GM12878 (cell line): Measurements from ENCODE around the gene GBGT1. TPM values are rescaled to one million over a fixed set of nuclear protein-coding genes. Genes with fewer than 3 reads are reported as not detected.
A peak's percentile ranks its signal among the peaks of the same experiment; 100 is the strongest.

Experiments
- ATAC-seq: fragments of 200-7000 bp; cut with Tn5 transposase; 3 replicates; pipeline ENCODE4 v1.9.1; 2020; ENCODE audit warnings: mild to moderate bottlenecking, moderate library complexity
- BruUV-seq: library from RNA; stranded (reverse); fragments of 400-500 nt; replicated peaks from 2 replicates; lab custom pipeline; 2021; lab: Mats Ljungman, UMichigan
- CTCF ChIA-PET: fragments of 300-600 bp; sonication (Branson Sonifier 250); formaldehyde crosslinking; extraction: SDS; loops from one replicate; lab custom pipeline; 2021; ENCODE audit warnings: inconsistent platforms; lab: Yijun Ruan, JAX
- POLR2A ChIA-PET: fragments of 350-600 bp; formaldehyde crosslinking; extraction: SDS; loops from one replicate; lab custom pipeline; 2021; ENCODE audit warnings: inconsistent platforms; lab: Charles Lee
- RAD21 ChIA-PET: fragments of 300-600 bp; sonication (Branson Sonifier 250); formaldehyde crosslinking; loops from one replicate; lab custom pipeline; 2023; ENCODE audit warnings: antibody characterized with exemption; ENCODE audit not compliant: unreplicated experiment; lab: Charles Lee
- SMC1A ChIA-PET: fragments of 300-600 bp; sonication (Branson Sonifier 250); formaldehyde crosslinking; loops from one replicate; lab custom pipeline; 2023; ENCODE audit not compliant: unreplicated experiment, uncharacterized antibody; lab: Charles Lee
- DNase-seq: peaks from one replicate; pipeline ENCODE4 v3.0.0-alpha.2; 2011; ENCODE audit warnings: low read depth, low spot score
- FAIRE-seq: peaks from 3 replicates; lab custom pipeline; 2011; peaks lifted over from hg19 to GRCh38; lab: Jason Lieb, UNC
- H2AFZ ChIP-seq: 2 replicates; pipeline ENCODE4 v1.6.0; 2011; ENCODE audit warnings: low read depth, low read length, control low read depth; ENCODE audit not compliant: control insufficient read depth
- H3K27ac ChIP-seq: 2 replicates; pipeline ENCODE4 v1.5.1; 2011; ENCODE audit warnings: control low read depth; ENCODE audit not compliant: control insufficient read depth, insufficient read depth
- H3K27me3 ChIP-seq, 2 experiments: replicated peaks in 1 of 2; 2 replicates each; pipeline versions ENCODE4 v1.6.0 to v1.6.1; 2011; ENCODE audit warnings: low read length in 1 of 2; ENCODE audit not compliant: control insufficient read depth in 2 of 2, insufficient read depth in 2 of 2
- H3K36me3 ChIP-seq, 2 experiments: 2 replicates each; pipeline ENCODE4 v1.5.1; 2011; ENCODE audit warnings: low read length in 1 of 2; ENCODE audit not compliant: control insufficient read depth in 2 of 2, insufficient read depth in 2 of 2
- H3K4me1 ChIP-seq: 2 replicates; pipeline ENCODE4 v1.6.1; 2011; ENCODE audit warnings: mild to moderate bottlenecking, low read length, moderate library complexity, mixed read lengths; ENCODE audit not compliant: control insufficient read depth, insufficient read depth
- H3K4me2 ChIP-seq: 2 replicates; pipeline ENCODE4 v1.6.0; 2011; ENCODE audit warnings: control low read depth; ENCODE audit not compliant: control insufficient read depth, insufficient read depth
- H3K4me3 ChIP-seq: fragments of 200-600 bp; sonication (generic); 2 replicates; pipeline ENCODE4 v1.5.1; 2016
- H3K79me2 ChIP-seq: 2 replicates; pipeline ENCODE4 v1.6.0; 2011; ENCODE audit warnings: low read length; ENCODE audit not compliant: control insufficient read depth, insufficient read depth
- H3K9ac ChIP-seq: 2 replicates; pipeline ENCODE4 v1.8.0; 2011; ENCODE audit warnings: low read length, control low read depth, mixed read lengths; ENCODE audit not compliant: control insufficient read depth, insufficient read depth
- H3K9me3 ChIP-seq: replicated peaks from 3 replicates; pipeline ENCODE4 v1.5.1; 2011; ENCODE audit warnings: mild to moderate bottlenecking, low read length; ENCODE audit not compliant: control insufficient read depth, insufficient read depth
- H4K20me1 ChIP-seq: 2 replicates; pipeline ENCODE4 v1.6.0; 2011; ENCODE audit not compliant: control insufficient read depth, insufficient read depth
- BACH1 ChIP-seq: fragments of 450-650 bp; IDR thresholded peaks from 2 replicates; pipeline ENCODE4 v1.6.1; 2017; ENCODE audit warnings: mild to moderate bottlenecking, borderline replicate concordance
- HDGF ChIP-seq: fragments of 450-650 bp; IDR thresholded peaks from 2 replicates; pipeline ENCODE4 v1.6.1; 2016; ENCODE audit warnings: antibody characterized with exemption
- WGBS: methylation state at CpG from one replicate; pipeline ENCODE4 v1.1.6; 2016; ENCODE audit warnings: low lambda C conversion rate; ENCODE audit not compliant: insufficient replicate concordance, insufficient coverage; ENCODE audit errors: missing lambda C conversion rate; 5-methylcytosine and 5-hydroxymethylcytosine counted together
- in situ Hi-C: fragments of 300-500 bp; cut with MboI; formaldehyde crosslinking; loops from 9 replicates; pipeline ENCODE4 v1.14.3; 2018; ENCODE audit warnings: mixed read lengths
- intact Hi-C: fragments of 100-400 bp; cut with micrococcal nuclease; formaldehyde crosslinking; loops from one replicate; pipeline ENCODE4 v1.14.2; 2022; ENCODE audit not compliant: unreplicated experiment
- polyA plus RNA-seq, 11 experiments: library from polyadenylated mRNA; depleted of rRNA in 4 of 11; unstranded in 6 of 11; stranded (reverse) in 5 of 11; fragments of >200 nt; fragmentation: Nextera tagmentation in 4 of 11; fragmentation: Illumina TruSeq in 1 of 11; extraction: Ambion mirVana in 4 of 11; extraction: Trizol in 1 of 11; gene quantifications; 1 replicate in 1 of 11; 2 replicates in 10 of 11; pipeline versions ENCODE4 v1.2.1 to v1.2.3, GENCODE V29; 2011 to 2016; ENCODE audit warnings: inconsistent platforms in 2 of 11, missing spikeins in 2 of 11, low read depth in 1 of 11
- total RNA-seq, 4 experiments: library from RNA; depleted of rRNA in 3 of 4; stranded (reverse); fragments of >200 nt in 3 of 4; fragmentation: Illumina TruSeq in 1 of 4; extraction: Trizol in 1 of 4; gene quantifications; 2 replicates each; pipeline versions ENCODE4 v1.2.1 to v1.2.3, GENCODE V29; 2013 to 2021
- TF ChIP-seq, protein P1 (sequence below): fragments of 150-350 bp; IDR thresholded peaks from 2 replicates; pipeline ENCODE4 v1.6.1; 2016; ENCODE audit warnings: low read depth, low read length

The GBGT1 gene
- total and polyA plus RNA-seq, 10 of the 15 experiments (the other 5 are each of a cell fraction or from before 2014, with no cell fraction given) = 0.08 to 1.9 (median 0.49) TPM

DNA sequence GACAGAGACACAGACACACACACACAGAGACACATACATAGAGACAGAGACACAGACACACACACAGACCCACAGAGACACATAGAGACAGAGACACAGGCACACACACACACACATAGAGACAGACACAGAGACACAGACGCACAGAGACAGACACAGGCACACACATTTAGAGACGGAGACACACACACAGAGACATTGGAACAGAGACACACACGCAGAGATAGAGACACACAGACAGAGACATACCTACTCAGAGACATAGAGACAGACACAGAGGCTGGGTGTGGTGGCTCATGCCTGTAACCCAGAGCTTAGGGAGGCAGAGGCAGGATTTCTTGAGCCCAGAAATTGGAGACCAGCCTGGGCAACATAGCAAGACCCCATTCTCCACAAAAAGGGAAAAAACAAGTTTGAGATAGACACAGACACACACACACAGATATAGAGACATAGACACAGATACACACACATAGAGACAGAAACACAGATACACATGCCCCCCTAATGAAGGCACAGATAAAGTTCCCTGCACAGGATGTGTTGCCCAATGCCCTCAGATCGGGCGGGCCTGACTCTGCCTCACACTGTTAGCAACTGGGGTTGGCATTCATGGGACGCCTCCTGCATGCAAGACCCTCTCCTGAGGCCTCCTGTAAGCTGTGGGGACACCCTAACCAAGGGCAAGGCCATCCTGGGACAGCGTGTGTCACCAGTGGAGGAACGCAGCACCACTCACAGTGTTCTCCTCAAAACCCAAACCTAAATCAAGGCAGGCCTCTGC is 39.4 kb downstream of the GBGT1 start:
- Histone ChIP-seq H3K27me3 (no peaks in the 10 kb centered on the region), H3K9ac (no peak overlapping the region), H3K9me3 (no peaks in the 10 kb centered on the region), H2AFZ (no peak overlapping the region), H4K20me1 (no peaks in the 10 kb centered on the region; the same call in 1 of the 2 replicates), H3K4me1 (peaks cover 43% of the 10 kb centered on the region), H3K27ac (no peak overlapping the region), H3K4me2 (no peak overlapping the region), H3K79me2 (peaks cover 34% of the 10 kb centered on the region), H3K36me3 (no peaks in the 10 kb centered on the region; a peak in 3 of 4 replicates), H3K4me3 (no peak overlapping the region)
- no peak for TF ChIP-seq BACH1
- TF ChIP-seq, protein P1, sequence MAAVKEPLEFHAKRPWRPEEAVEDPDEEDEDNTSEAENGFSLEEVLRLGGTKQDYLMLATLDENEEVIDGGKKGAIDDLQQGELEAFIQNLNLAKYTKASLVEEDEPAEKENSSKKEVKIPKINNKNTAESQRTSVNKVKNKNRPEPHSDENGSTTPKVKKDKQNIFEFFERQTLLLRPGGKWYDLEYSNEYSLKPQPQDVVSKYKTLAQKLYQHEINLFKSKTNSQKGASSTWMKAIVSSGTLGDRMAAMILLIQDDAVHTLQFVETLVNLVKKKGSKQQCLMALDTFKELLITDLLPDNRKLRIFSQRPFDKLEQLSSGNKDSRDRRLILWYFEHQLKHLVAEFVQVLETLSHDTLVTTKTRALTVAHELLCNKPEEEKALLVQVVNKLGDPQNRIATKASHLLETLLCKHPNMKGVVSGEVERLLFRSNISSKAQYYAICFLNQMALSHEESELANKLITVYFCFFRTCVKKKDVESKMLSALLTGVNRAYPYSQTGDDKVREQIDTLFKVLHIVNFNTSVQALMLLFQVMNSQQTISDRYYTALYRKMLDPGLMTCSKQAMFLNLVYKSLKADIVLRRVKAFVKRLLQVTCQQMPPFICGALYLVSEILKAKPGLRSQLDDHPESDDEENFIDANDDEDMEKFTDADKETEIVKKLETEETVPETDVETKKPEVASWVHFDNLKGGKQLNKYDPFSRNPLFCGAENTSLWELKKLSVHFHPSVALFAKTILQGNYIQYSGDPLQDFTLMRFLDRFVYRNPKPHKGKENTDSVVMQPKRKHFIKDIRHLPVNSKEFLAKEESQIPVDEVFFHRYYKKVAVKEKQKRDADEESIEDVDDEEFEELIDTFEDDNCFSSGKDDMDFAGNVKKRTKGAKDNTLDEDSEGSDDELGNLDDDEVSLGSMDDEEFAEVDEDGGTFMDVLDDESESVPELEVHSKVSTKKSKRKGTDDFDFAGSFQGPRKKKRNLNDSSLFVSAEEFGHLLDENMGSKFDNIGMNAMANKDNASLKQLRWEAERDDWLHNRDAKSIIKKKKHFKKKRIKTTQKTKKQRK = no peak
- peak; percentile 72 for TF ChIP-seq HDGF
- WGBS = 99% methylated on average over 8 of the region's 8 CpGs
- intact Hi-C loops (no loop called here), in situ Hi-C loops (no loop called here)
- no peak for DNase-seq
- ChIA-PET CTCF (no interaction called here), RAD21 (interaction anchor here (2.3 kb wide), 1 partner anchor 20 kb away, joined by 10 read pairs; no protein-coding TSS in a partner anchor), POLR2A (interaction anchor here (2.0 kb wide), 1 partner anchor 20 kb away, joined by 9 read pairs; no protein-coding TSS in a partner anchor), SMC1A (no interaction called here)
- no peak for ATAC-seq
- BruUV-seq = no TSS peak
- FAIRE-seq = no peak
